Neural progenitor cell (in vitro differentiated cells): ENCODE results near the gene PLCB1. TPM values are rescaled to one million over a fixed set of nuclear protein-coding genes. Genes with fewer than 3 reads are reported as not detected.

Source experiments
- DNase-seq: peaks from one replicate; pipeline ENCODE4 v3.0.0-alpha.2; 2016; ENCODE audit warnings: low spot score
- H2AFZ ChIP-seq: fragments of 200-600 bp; sonication (generic); replicated peaks from 2 replicates; pipeline ENCODE4 v1.6.1; 2016; ENCODE audit warnings: antibody characterized with exemption
- H3F3A ChIP-seq: fragments of 200-600 bp; sonication (generic); 2 replicates; pipeline ENCODE4 v1.6.1; 2016; ENCODE audit warnings: antibody characterized with exemption, low read depth
- H3K27ac ChIP-seq: fragments of 200-600 bp; sonication (generic); 2 replicates; pipeline ENCODE4 v1.5.1; 2016; ENCODE audit warnings: mild to moderate bottlenecking
- H3K27me3 ChIP-seq: fragments of 200-600 bp; sonication (generic); 2 replicates; pipeline ENCODE4 v1.6.1; 2016; ENCODE audit warnings: mild to moderate bottlenecking, moderate library complexity
- H3K36me3 ChIP-seq: fragments of 200-600 bp; sonication (generic); 2 replicates; pipeline ENCODE4 v1.5.1; 2016
- H3K4me1 ChIP-seq: fragments of 200-600 bp; sonication (generic); 2 replicates; pipeline ENCODE4 v1.6.1; 2016; ENCODE audit warnings: mixed run types
- H3K4me2 ChIP-seq: fragments of 200-600 bp; sonication (generic); 2 replicates; pipeline ENCODE4 v1.6.1; 2016
- H3K4me3 ChIP-seq: fragments of 200-600 bp; sonication (generic); 2 replicates; pipeline ENCODE4 v1.5.1; 2016
- H3K79me2 ChIP-seq: fragments of 200-600 bp; sonication (generic); 2 replicates; pipeline ENCODE4 v1.6.1; 2016; ENCODE audit warnings: low read depth
- H3K9ac ChIP-seq: fragments of 200-600 bp; sonication (generic); 2 replicates; pipeline ENCODE4 v1.6.1; 2016
- H3K9me3 ChIP-seq: fragments of 200-600 bp; sonication (generic); 2 replicates; pipeline ENCODE4 v1.5.1; 2016; ENCODE audit warnings: low read depth
- H4K20me1 ChIP-seq: fragments of 200-600 bp; sonication (generic); 2 replicates; pipeline ENCODE4 v1.6.1; 2016; ENCODE audit warnings: low read depth
- H3K27ac Mint-ChIP-seq: 3 replicates; pipeline ENCODE4 v1.8.0; 2021; ENCODE audit warnings: mixed read lengths
- H3K27me3 Mint-ChIP-seq: 2 replicates; pipeline ENCODE4 v1.8.0; 2022; ENCODE audit warnings: low read depth, mild to moderate bottlenecking, inconsistent platforms, moderate library complexity, mixed read lengths; ENCODE audit not compliant: insufficient read depth
- H3K36me3 Mint-ChIP-seq: 3 replicates; pipeline ENCODE4 v1.8.0; 2021; ENCODE audit warnings: mixed read lengths
- H3K4me1 Mint-ChIP-seq: 3 replicates; pipeline ENCODE4 v1.8.0; 2021; ENCODE audit warnings: mixed read lengths
- H3K4me3 Mint-ChIP-seq: 3 replicates; pipeline ENCODE4 v1.8.0; 2021; ENCODE audit warnings: mild to moderate bottlenecking, moderate library complexity, mixed read lengths
- H3K9me3 Mint-ChIP-seq: 3 replicates; pipeline ENCODE4 v1.8.0; 2020; ENCODE audit warnings: mixed read lengths
- EZH2 ChIP-seq: fragments of 200-600 bp; sonication (generic); IDR thresholded peaks from 2 replicates; pipeline ENCODE4 v1.6.1; 2017; ENCODE audit warnings: antibody characterized with exemption, mild to moderate bottlenecking, moderate library complexity
- EZH2phosphoT487 ChIP-seq: fragments of 200-600 bp; sonication (generic); IDR thresholded peaks from 2 replicates; pipeline ENCODE4 v1.6.1; 2017; ENCODE audit warnings: antibody characterized with exemption
- total RNA-seq: library from RNA; depleted of rRNA; stranded (reverse); fragments of >200 nt; gene quantifications from 2 replicates; pipeline ENCODE4 v1.2.3, GENCODE V29; 2015; ENCODE audit warnings: low replicate concordance
- TF ChIP-seq, protein P1 (sequence below): fragments of 200-600 bp; sonication (generic); IDR thresholded peaks from 2 replicates; pipeline ENCODE4 v1.5.1; 2017; ENCODE audit warnings: antibody characterized with exemption, mild to moderate bottlenecking

The PLCB1 gene
- total RNA-seq, 1 donor from 2014 or later: 30.2 TPM

DNA sequence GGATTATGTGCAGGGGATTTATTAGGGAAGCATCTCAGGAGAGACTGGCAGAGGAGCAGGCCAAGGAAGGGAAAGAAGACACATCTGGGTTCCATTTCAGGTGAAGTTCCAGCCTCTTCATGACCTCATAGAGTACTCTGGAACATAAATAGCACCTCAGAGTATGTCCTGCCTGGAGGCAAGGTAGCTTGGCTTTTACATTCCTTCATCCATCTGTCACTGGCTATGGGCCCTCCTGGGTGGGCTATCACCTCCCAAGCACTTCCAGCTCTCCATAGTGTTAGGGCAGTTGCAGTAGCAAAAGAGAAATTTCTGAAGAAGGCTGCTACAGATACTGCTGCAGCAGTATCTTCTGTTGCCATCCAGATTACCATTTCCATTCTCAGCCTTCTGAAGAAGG lies 116.0 kb downstream of the PLCB1 start:
- DNase-seq: no peak
- Histone ChIP-seq H3K4me2 (no peak overlapping the region), H2AFZ (no peak overlapping the region), H3F3A (no peaks in the 10 kb centered on the region), H3K9me3 (no peaks in the 10 kb centered on the region), H3K9ac (no peak overlapping the region), H3K4me3 (no peak overlapping the region), H4K20me1 (no peaks in the 10 kb centered on the region), H3K36me3 (no peaks in the 10 kb centered on the region), H3K79me2 (no peaks in the 10 kb centered on the region), H3K27ac (no peak overlapping the region), H3K4me1 (no peaks in the 10 kb centered on the region), H3K27me3 (no peaks in the 10 kb centered on the region)
- no peak overlapping the region for H3K4me3 Mint-ChIP-seq
- no peaks in the 10 kb centered on the region for H3K9me3 Mint-ChIP-seq
- H3K36me3 Mint-ChIP-seq: no peaks in the 10 kb centered on the region
- TF ChIP-seq, protein P1, sequence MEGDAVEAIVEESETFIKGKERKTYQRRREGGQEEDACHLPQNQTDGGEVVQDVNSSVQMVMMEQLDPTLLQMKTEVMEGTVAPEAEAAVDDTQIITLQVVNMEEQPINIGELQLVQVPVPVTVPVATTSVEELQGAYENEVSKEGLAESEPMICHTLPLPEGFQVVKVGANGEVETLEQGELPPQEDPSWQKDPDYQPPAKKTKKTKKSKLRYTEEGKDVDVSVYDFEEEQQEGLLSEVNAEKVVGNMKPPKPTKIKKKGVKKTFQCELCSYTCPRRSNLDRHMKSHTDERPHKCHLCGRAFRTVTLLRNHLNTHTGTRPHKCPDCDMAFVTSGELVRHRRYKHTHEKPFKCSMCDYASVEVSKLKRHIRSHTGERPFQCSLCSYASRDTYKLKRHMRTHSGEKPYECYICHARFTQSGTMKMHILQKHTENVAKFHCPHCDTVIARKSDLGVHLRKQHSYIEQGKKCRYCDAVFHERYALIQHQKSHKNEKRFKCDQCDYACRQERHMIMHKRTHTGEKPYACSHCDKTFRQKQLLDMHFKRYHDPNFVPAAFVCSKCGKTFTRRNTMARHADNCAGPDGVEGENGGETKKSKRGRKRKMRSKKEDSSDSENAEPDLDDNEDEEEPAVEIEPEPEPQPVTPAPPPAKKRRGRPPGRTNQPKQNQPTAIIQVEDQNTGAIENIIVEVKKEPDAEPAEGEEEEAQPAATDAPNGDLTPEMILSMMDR: no peak
- TF ChIP-seq EZH2 (no peak), EZH2phosphoT487 (no peak)
- no peaks in the 10 kb centered on the region for H3K27me3 Mint-ChIP-seq
- H3K4me1 Mint-ChIP-seq: peaks cover 30% of the 10 kb centered on the region
- H3K27ac Mint-ChIP-seq: no peak overlapping the region

GRCh38 chr20:8249634-8250033 lies 117.6 kb downstream of the PLCB1 start:
- no peak overlapping the region for H3K9ac ChIP-seq
- H3K79me2 ChIP-seq: no peaks in the 10 kb centered on the region
- Mint-ChIP-seq H3K27ac (no peak overlapping the region), H3K36me3 (no peaks in the 10 kb centered on the region), H3K4me1 (peaks cover 30% of the 10 kb centered on the region), H3K27me3 (no peaks in the 10 kb centered on the region), H3K4me3 (no peak overlapping the region), H3K9me3 (no peaks in the 10 kb centered on the region)
- TF ChIP-seq, protein P1: no peak
- TF ChIP-seq EZH2phosphoT487 (no peak), EZH2 (no peak)
- no peak overlapping the region for H3K4me2 ChIP-seq
- H3K27ac ChIP-seq: no peak overlapping the region
- H2AFZ ChIP-seq: no peak overlapping the region
- no peaks in the 10 kb centered on the region for H3K27me3 ChIP-seq
- H3K4me3 ChIP-seq: no peak overlapping the region
- no peaks in the 10 kb centered on the region for H3K9me3 ChIP-seq
- no peaks in the 10 kb centered on the region for H4K20me1 ChIP-seq
- no peaks in the 10 kb centered on the region for H3F3A ChIP-seq
- no peak for DNase-seq
- no peaks in the 10 kb centered on the region for H3K4me1 ChIP-seq
- no peaks in the 10 kb centered on the region for H3K36me3 ChIP-seq

DNA sequence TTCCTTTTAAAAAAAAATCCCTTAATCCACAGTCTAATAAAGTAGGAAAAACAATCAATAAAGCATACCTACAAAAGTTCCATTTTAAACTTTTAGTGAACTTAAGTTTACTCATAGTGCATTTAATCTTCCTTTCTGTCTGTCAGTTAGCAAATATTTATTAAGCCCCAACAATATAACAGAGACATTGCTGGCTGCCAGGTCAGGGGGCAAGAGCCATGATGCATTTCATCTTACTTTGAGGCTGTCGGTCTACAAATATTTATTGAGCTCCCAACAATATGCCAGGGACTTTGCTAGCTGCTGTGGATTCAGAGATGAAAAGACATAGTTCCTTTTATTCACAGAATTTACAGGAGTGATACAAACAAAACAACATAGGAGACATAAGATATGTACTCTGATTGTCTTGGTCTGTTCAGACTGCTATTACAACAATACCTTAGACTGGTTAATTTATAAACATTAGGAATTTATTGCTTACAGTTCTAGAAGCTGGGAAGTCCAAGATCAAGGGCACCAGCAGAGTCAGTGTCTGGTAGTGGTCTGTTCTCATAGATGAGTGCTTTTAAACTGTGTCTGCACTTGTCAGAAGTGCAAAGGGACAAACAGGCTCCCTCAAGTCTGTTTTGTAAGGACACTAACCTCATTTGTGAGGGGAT lies 118.6 kb downstream of the PLCB1 start:
- H3K79me2 ChIP-seq: no peaks in the 10 kb centered on the region
- TF ChIP-seq, protein P1: no peak
- TF ChIP-seq EZH2phosphoT487 (no peak), EZH2 (no peak)
- H3K4me2 ChIP-seq: no peak overlapping the region
- no peaks in the 10 kb centered on the region for H3K4me1 ChIP-seq
- Mint-ChIP-seq H3K27me3 (no peaks in the 10 kb centered on the region), H3K36me3 (no peaks in the 10 kb centered on the region), H3K9me3 (no peaks in the 10 kb centered on the region), H3K27ac (no peak overlapping the region), H3K4me1 (peaks cover 30% of the 10 kb centered on the region), H3K4me3 (no peak overlapping the region)
- DNase-seq: no peak
- no peaks in the 10 kb centered on the region for H3K36me3 ChIP-seq
- H4K20me1 ChIP-seq: no peaks in the 10 kb centered on the region
- H3F3A ChIP-seq: no peaks in the 10 kb centered on the region
- H3K9ac ChIP-seq: no peak overlapping the region
- H2AFZ ChIP-seq: no peak overlapping the region
- H3K27ac ChIP-seq: no peak overlapping the region
- no peaks in the 10 kb centered on the region for H3K27me3 ChIP-seq
- no peak overlapping the region for H3K4me3 ChIP-seq
- H3K9me3 ChIP-seq: no peaks in the 10 kb centered on the region
